H1 (cell line): Measurements from ENCODE around the gene SCPEP1. TPM values are rescaled to one million over a fixed set of nuclear protein-coding genes. Genes with fewer than 3 reads are reported as not detected.

ENCODE experiments used
- ATF3 ChIP-seq: IDR thresholded peaks from 2 replicates; pipeline ENCODE4 v1.6.1; 2011; ENCODE audit warnings: low read depth, mild to moderate bottlenecking, low read length; ENCODE audit not compliant: insufficient read depth
- BACH1 ChIP-seq: IDR thresholded peaks from 2 replicates; pipeline ENCODE4 v1.6.1; 2012; ENCODE audit warnings: low read length, improper control_type of control experiment
- CHD7 ChIP-seq: fragments of 300-600 bp; sonication (generic); IDR thresholded peaks from 2 replicates; pipeline ENCODE4 v1.7.1; 2012; ENCODE audit warnings: low read length, moderate library complexity, mild to moderate bottlenecking, inconsistent platforms; ENCODE audit not compliant: insufficient replicate concordance
- EGR1 ChIP-seq: IDR thresholded peaks from 2 replicates; pipeline ENCODE4 v1.6.1; 2011; ENCODE audit warnings: low read depth, low read length, borderline replicate concordance
- JUND ChIP-seq: IDR thresholded peaks from 2 replicates; pipeline ENCODE4 v1.6.1; 2011; ENCODE audit warnings: mild to moderate bottlenecking, improper control_type of control experiment, low read length
- PHF8 ChIP-seq: fragments of 200-600 bp; sonication (generic); conservative IDR thresholded peaks from 2 replicates; pipeline ENCODE4 v1.7.1; 2012; ENCODE audit warnings: low read depth, mild to moderate bottlenecking, inconsistent platforms, low read length, moderate library complexity
- SAP30 ChIP-seq: fragments of 300-600 bp; sonication (generic); IDR thresholded peaks from 2 replicates; pipeline ENCODE4 v1.7.1; 2012; ENCODE audit warnings: low read length, moderate library complexity, mild to moderate bottlenecking, inconsistent platforms; ENCODE audit not compliant: insufficient read depth, insufficient replicate concordance
- SIX5 ChIP-seq: IDR thresholded peaks from 2 replicates; pipeline ENCODE4 v1.6.1; 2011; ENCODE audit warnings: mild to moderate bottlenecking, low read depth, low read length
- TAF7 ChIP-seq: optimal IDR thresholded peaks from 2 replicates; pipeline ENCODE3; 2011; ENCODE audit warnings: low read depth, mild to moderate bottlenecking, inconsistent platforms, low read length, moderate library complexity, borderline replicate concordance
- YY1 ChIP-seq: IDR thresholded peaks from 2 replicates; pipeline ENCODE4 v1.6.1; 2011; ENCODE audit warnings: low read depth, mild to moderate bottlenecking, low read length
- polyA plus RNA-seq, 7 experiments: library from polyadenylated mRNA; depleted of rRNA in 3 of 7; stranded (reverse) in 5 of 7; unstranded in 2 of 7; fragments of >200 nt in 5 of 7; fragments of 200-250 nt in 2 of 7; gene quantifications; 1 replicate in 5 of 7; 2 replicates in 1 of 7; 4 replicates in 1 of 7; pipeline versions ENCODE4 v1.2.1 to v1.2.3, GENCODE V29; 2011 to 2013; ENCODE audit warnings: missing spikeins in 2 of 7, mixed read lengths in 2 of 7
- total RNA-seq: library from RNA; stranded (reverse); fragmentation: NEBNext Ultra II Directional; extraction: Animal tissue kit (Norgen Biotek cat#: 25700); gene quantifications from 2 replicates; pipeline ENCODE4 v1.2.1, GENCODE V29; 2021

Gene SCPEP1
- total and polyA plus RNA-seq, 2 of the 8 experiments (the other 6 are each of a cell fraction or from before 2014, with no cell fraction given), result 30.7 to 52.6 TPM

GRCh38 chr17:56977673-56978395 is at the start of gene SCPEP1 (continued):
- TF ChIP-seq CHD7 (no peak), SIX5 (no peak), BACH1 (no peak), ATF3 (0 out of 2 replicates have a peak, but pooled peaks have one; percentile 56), SAP30 (peak; percentile 44), EGR1 (no peak), TAF7 (peak; percentile 63), YY1 (no peak), PHF8 (0 out of 2 replicates have a peak, but pooled peaks have one; percentile 18), JUND (no peak)
